ENCODE data around the gene STMN1.

Gene STMN1

DNA sequence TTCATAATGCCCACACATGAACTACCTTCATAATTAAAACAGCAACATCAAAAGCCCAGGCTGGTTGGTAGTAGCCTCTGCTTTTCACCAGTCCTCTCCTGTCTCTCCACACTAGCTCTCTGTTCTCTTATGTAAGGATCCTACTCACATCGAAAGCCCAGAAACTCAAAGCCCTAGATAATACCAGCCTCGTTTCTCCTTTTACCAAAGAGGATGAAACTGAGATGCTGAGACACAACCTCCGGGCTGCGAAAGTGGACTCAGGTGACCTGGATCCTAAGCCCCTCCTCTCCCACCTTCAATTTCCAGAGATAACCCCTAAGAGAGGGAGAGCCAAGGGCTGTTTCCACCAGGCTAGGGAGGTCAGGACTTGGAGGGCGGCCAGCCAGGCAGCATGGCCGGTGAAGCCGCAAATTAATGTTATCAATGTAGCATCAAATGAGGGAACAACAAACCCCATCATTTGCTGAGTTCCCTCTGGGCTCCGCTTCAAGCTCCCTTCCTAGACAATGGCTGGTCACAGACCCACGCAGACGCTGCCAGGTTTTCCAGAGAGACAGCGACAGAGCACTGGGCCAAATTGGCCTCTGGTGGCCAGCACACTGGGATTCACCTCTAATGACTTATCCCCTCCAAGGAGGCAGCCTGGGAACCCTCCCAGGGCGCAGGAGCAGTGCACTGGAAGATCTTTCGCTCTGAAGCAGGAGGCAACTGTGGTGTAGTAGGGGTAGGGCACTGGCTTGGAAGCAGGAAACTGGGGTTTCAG is 20.7 kb upstream of the STMN1 start:
- no peak for DNase-seq (ENCODE audit: low spot score)
- TF ChIP-seq, protein P1, sequence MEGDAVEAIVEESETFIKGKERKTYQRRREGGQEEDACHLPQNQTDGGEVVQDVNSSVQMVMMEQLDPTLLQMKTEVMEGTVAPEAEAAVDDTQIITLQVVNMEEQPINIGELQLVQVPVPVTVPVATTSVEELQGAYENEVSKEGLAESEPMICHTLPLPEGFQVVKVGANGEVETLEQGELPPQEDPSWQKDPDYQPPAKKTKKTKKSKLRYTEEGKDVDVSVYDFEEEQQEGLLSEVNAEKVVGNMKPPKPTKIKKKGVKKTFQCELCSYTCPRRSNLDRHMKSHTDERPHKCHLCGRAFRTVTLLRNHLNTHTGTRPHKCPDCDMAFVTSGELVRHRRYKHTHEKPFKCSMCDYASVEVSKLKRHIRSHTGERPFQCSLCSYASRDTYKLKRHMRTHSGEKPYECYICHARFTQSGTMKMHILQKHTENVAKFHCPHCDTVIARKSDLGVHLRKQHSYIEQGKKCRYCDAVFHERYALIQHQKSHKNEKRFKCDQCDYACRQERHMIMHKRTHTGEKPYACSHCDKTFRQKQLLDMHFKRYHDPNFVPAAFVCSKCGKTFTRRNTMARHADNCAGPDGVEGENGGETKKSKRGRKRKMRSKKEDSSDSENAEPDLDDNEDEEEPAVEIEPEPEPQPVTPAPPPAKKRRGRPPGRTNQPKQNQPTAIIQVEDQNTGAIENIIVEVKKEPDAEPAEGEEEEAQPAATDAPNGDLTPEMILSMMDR (IDR thresholded peaks at IDR 0.05; ENCODE audit: extremely low read depth, missing control alignments) = no peak

DNA sequence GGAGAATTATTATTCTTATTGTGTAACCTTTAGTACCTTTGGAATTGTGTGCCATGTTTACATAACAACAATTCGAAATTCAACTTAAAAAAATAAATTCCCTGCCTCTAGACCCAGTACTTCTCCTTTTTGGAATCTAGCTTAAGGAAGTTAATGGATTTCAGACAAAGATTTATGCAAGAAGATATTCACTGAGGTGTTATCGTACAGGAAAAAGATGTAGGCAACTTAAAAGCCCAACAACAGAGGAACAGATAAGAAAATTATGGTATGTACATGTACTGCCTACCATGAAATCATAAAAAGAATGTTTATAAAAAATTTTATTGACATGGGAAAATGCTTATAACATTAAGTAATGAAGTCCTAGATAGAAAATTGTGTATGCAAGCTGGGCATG is 18.2 kb upstream of the STMN1 start:
- TF ChIP-seq, protein P1 (IDR thresholded peaks at IDR 0.05; ENCODE audit: extremely low read depth, missing control alignments) = no peak
- no peak for DNase-seq (ENCODE audit: low spot score)

DNA sequence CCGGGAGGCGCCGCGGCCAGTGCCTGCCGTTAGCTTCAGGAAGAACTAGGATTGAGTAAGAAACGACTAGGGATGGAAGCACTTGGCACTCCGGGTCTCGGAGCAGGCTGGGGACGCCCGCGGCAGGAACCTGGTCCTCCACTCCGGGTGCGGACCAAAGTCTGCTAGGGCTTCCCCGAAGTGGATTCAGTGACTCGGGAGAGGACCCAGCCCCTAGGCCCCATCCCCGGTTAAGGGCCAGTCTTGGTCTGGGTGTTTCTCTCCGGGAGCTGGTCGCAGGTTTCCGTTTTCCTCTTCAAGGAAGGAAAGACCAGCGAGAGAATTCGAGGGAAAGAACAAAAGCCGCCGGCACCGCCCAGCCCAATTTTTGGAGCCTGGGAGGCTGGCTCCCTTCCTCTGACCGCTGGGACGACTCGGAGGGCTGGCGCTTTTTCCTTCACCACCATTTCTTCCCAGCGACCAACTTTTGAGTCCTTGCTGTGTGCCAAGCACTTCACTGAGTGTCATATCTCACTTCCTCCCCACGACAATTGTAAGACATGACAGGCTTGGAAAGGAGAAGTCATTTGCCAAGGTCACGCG is 16.8 kb upstream of the STMN1 start:
- TF ChIP-seq, protein P1 (IDR thresholded peaks at IDR 0.05; ENCODE audit: extremely low read depth, missing control alignments) = no peak
- DNase-seq (ENCODE audit: low spot score) = peak; percentile 27

DNA sequence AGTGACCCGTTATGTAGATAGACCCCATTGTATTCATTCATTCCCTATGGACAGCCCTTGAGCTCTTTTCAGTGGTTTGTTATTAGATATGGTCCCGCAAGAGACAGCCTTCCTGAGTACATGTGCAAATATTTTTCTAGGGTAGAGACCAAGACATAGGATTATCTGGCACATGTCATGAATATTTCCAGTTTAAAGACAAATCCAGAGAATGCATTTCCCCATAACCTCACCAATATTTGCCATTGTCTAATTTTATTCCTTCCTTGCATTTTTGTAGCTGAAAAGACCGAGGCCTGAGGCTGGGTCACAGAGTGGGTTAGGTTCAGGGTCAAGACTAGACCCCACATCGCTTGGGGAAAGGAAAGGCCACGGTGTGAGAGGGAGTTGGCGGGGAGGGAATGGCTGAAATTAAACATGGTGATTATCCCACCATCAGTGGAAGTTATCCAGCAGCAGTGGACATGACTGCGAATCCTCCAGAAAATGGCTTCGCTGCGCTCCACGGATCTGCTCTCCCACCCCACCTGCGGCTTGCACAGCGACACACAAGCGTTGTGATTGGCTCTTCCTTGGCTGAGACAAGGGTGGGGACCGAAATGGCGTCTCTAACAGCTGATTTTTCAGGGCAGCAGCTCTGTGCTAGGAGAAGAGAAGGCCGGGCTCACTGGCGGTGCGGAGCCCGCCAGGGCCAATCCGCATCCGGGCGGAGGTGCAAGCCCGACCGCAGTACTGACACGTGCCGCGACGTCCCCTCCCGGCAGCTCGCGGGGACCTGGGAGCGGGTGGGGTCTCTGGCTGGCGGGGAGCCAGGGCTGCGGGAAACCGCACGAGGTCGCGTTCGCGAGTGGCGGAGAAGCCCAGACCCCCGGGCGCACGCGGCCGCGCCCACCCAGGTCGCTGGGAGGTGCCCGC is 16.1 kb upstream of the STMN1 start:
- TF ChIP-seq, protein P1 (IDR thresholded peaks at IDR 0.05; ENCODE audit: extremely low read depth, missing control alignments) = no peak
- DNase-seq (ENCODE audit: low spot score) = peak; percentile 50

DNA sequence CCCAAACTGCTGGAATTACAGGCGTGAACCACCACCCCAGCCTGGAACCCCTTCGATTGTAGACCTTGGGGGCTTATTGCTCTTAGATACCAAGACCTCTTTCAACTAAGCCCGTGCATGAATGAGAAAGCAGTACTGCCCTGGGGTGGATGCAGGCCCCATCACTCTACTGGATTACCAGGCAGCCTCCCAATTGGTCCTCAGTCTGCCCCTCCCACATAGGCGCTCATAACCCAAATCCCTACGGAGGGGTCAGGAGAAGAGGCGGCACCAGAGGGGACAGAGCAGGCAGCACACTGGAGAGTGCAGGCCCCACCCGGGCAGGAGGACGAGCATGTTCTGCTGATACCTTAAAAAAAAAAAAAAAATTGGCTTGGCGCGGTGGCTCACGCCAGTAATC is 12.4 kb upstream of the STMN1 start:
- TF ChIP-seq, protein P1 (IDR thresholded peaks at IDR 0.05; ENCODE audit: extremely low read depth, missing control alignments) = no peak
- DNase-seq (ENCODE audit: low spot score) = no peak

DNA sequence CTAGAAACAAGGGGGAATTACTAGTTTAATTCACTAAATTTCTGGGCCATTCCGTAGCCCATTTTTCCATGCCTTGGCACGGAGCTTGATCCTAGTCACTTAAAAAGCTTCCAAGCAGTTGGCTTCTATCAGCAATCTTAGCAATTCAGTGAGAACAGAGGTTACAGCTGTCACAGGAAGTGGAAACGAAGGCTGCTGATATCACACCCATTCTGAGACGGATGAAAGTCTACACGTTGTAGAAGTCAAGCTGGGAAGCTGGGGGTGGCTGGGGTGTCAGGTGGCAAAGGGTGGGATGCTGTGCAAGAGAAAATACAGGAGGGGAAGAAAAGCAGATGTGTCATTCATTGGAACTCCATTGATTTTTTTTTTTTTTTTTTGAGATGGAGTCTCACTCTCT is 11.8 kb upstream of the STMN1 start:
- no peak for DNase-seq (ENCODE audit: low spot score)
- TF ChIP-seq, protein P1 (IDR thresholded peaks at IDR 0.05; ENCODE audit: extremely low read depth, missing control alignments) = no peak

DNA sequence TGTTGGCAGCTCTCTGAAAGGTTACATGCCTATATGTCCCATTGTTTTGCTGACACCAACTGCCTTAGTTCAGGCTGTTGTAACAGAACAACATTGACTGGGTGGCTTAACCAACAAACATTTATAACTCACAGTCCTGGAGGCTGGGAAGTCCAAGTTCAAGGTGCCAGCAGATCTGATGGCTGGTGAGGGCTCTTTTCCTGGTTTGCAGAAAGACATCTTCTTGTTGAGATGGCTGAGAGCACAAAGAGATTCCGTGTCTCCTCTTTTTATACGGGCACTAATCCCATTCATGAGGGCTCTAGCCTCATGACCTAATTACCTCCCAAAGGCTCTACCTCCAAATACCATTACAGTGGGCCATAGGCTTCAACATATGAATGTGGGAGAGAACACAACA is 10.2 kb upstream of the STMN1 start:
- TF ChIP-seq, protein P1 (IDR thresholded peaks at IDR 0.05; ENCODE audit: extremely low read depth, missing control alignments) = no peak

More for the DNA sequence above, 10.2 kb upstream of the STMN1 start:
- no peak for DNase-seq (ENCODE audit: low spot score)

All from GM20000 (cell line).